ENCODE measurements around the gene MAGI1. TPM values are rescaled to one million over a fixed set of nuclear protein-coding genes. Genes with fewer than 3 reads are reported as not detected.

The MAGI1 gene
- total and polyA plus RNA-seq, 2 donors (not counting 1 experiment from before 2014, with no cell fraction given): 0.10 to 0.22 TPM

DNA sequence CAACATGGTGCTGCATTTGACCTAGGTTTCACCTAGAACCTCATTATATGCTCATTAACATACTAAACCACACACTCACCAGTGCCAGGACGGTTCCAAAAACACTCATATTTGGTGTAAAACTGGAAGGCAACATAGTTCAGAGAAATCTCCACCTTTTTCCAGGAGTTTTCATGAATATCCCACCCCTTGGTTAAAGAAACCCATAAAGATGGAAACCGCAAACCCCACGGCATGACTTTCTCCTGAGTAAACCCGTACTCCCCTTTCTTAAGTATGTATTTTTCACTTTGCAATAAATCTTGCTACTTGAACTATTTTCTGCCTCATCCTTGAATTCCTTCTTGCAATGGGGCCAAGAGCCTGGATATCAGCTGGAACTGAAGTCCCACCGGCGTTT, 379.3 kb downstream of the MAGI1 start:
- no peak overlapping the region for H3K27ac ChIP-seq (ENCODE audit: low read length in 2 of 2)
- intact Hi-C loops (cut with micrococcal nuclease): no loop called here
- H3K9ac ChIP-seq (ENCODE audit: low read length): no peak overlapping the region
- no peak for ATAC-seq (ENCODE audit: low read depth)
- no peak overlapping the region for H2AFZ ChIP-seq (ENCODE audit: insufficient read depth, low read depth, low read length, poor library complexity, severe bottlenecking)
- TF ChIP-seq EZH2 (IDR thresholded peaks at IDR 0.05; ENCODE audit: borderline replicate concordance, insufficient read depth, low read depth, low read length, poor library complexity, severe bottlenecking) (no peak), CTCF (IDR thresholded peaks at IDR 0.05) (no peak)
- WGBS (ENCODE audit: insufficient coverage): 93% methylated on average over 4 of the region's 6 CpGs
- ChIA-PET CTCF (no interaction called here), POLR2A (no interaction called here)
- no peaks in the 10 kb centered on the region for H4K20me1 ChIP-seq (ENCODE audit: control insufficient read depth, insufficient read depth, low read length, poor library complexity, severe bottlenecking)
- no peaks in the 10 kb centered on the region for H3K4me1 ChIP-seq (ENCODE audit: control insufficient read depth in 2 of 2, insufficient read depth in 2 of 2, low read length in 2 of 2)
- no peaks in the 10 kb centered on the region for H3K9me3 Mint-ChIP-seq (ENCODE audit: insufficient read depth)
- H3K9me3 ChIP-seq (ENCODE audit: control extremely low read depth in 1 of 3, control insufficient read depth in 2 of 3, insufficient read depth in 1 of 3, low read length in 2 of 3): no peaks in the 10 kb centered on the region
- no peaks in the 10 kb centered on the region for H3K36me3 ChIP-seq (replicated peaks in 1 of 2; ENCODE audit: control extremely low read depth in 1 of 2, control insufficient read depth in 1 of 2, extremely low read depth in 1 of 2, insufficient read depth in 2 of 2, low read length in 1 of 2)
- H3K27me3 Mint-ChIP-seq: no peaks in the 10 kb centered on the region
- H3K4me1 Mint-ChIP-seq: no peaks in the 10 kb centered on the region
- no peak overlapping the region for H3K4me3 ChIP-seq (ENCODE audit: control extremely low read depth in 1 of 5, extremely low read depth in 1 of 5, insufficient read depth in 1 of 5, low read depth in 2 of 5, low read length in 4 of 5)
- H3K79me2 ChIP-seq (ENCODE audit: control insufficient read depth, insufficient read depth, low read length): no peaks in the 10 kb centered on the region
- no peak overlapping the region for H3K4me2 ChIP-seq (replicated peaks; ENCODE audit: low read depth, low read length, poor library complexity, severe bottlenecking)
- H3K27me3 ChIP-seq (replicated peaks in 1 of 4; ENCODE audit: control extremely low read depth in 1 of 4, control insufficient read depth in 3 of 4, insufficient read depth in 4 of 4, low read length in 3 of 4): no peaks in the 10 kb centered on the region
- no peak overlapping the region for H3K4me3 Mint-ChIP-seq
- H3K27ac Mint-ChIP-seq: no peak overlapping the region
- no peak for DNase-seq

GRCh38 chr3:65658401-65658800, 380.3 kb downstream of the MAGI1 start:
- TF ChIP-seq EZH2 (IDR thresholded peaks at IDR 0.05; ENCODE audit: borderline replicate concordance, insufficient read depth, low read depth, low read length, poor library complexity, severe bottlenecking): no peak
- H4K20me1 ChIP-seq (ENCODE audit: control insufficient read depth, insufficient read depth, low read length, poor library complexity, severe bottlenecking): no peaks in the 10 kb centered on the region
- no peaks in the 10 kb centered on the region for H3K9me3 Mint-ChIP-seq (ENCODE audit: insufficient read depth)
- H3K4me2 ChIP-seq (replicated peaks; ENCODE audit: low read depth, low read length, poor library complexity, severe bottlenecking): no peak overlapping the region
- ChIA-PET CTCF (no interaction called here), POLR2A (no interaction called here)
- no peaks in the 10 kb centered on the region for H3K27me3 ChIP-seq (replicated peaks in 1 of 4; ENCODE audit: control extremely low read depth in 1 of 4, control insufficient read depth in 3 of 4, insufficient read depth in 4 of 4, low read length in 3 of 4)
- H3K9ac ChIP-seq (ENCODE audit: low read length): no peak overlapping the region
- ATAC-seq (ENCODE audit: low read depth) (no peak), DNase-seq (no peak)
- WGBS (ENCODE audit: insufficient coverage): 50% methylated on average over 1 of the region's 2 CpGs
- H3K27me3 Mint-ChIP-seq: no peaks in the 10 kb centered on the region
- H3K4me1 ChIP-seq (ENCODE audit: control insufficient read depth in 2 of 2, insufficient read depth in 2 of 2, low read length in 2 of 2): no peaks in the 10 kb centered on the region
- H3K79me2 ChIP-seq (ENCODE audit: control insufficient read depth, insufficient read depth, low read length): no peaks in the 10 kb centered on the region
- no peaks in the 10 kb centered on the region for H3K36me3 ChIP-seq (replicated peaks in 1 of 2; ENCODE audit: control extremely low read depth in 1 of 2, control insufficient read depth in 1 of 2, extremely low read depth in 1 of 2, insufficient read depth in 2 of 2, low read length in 1 of 2)
- H3K4me3 ChIP-seq (ENCODE audit: control extremely low read depth in 1 of 5, extremely low read depth in 1 of 5, insufficient read depth in 1 of 5, low read depth in 2 of 5, low read length in 4 of 5): no peak overlapping the region
- no peak overlapping the region for H3K27ac Mint-ChIP-seq
- no peaks in the 10 kb centered on the region for H3K4me1 Mint-ChIP-seq
- intact Hi-C loops (cut with micrococcal nuclease): no loop called here
- no peak overlapping the region for H3K27ac ChIP-seq (ENCODE audit: low read length in 2 of 2)
- H2AFZ ChIP-seq (ENCODE audit: insufficient read depth, low read depth, low read length, poor library complexity, severe bottlenecking): no peak overlapping the region
- no peak overlapping the region for H3K4me3 Mint-ChIP-seq
- no peaks in the 10 kb centered on the region for H3K9me3 ChIP-seq (ENCODE audit: control extremely low read depth in 1 of 3, control insufficient read depth in 2 of 3, insufficient read depth in 1 of 3, low read length in 2 of 3)
